Measurements from ENCODE around the gene PDPK1.

DNA sequence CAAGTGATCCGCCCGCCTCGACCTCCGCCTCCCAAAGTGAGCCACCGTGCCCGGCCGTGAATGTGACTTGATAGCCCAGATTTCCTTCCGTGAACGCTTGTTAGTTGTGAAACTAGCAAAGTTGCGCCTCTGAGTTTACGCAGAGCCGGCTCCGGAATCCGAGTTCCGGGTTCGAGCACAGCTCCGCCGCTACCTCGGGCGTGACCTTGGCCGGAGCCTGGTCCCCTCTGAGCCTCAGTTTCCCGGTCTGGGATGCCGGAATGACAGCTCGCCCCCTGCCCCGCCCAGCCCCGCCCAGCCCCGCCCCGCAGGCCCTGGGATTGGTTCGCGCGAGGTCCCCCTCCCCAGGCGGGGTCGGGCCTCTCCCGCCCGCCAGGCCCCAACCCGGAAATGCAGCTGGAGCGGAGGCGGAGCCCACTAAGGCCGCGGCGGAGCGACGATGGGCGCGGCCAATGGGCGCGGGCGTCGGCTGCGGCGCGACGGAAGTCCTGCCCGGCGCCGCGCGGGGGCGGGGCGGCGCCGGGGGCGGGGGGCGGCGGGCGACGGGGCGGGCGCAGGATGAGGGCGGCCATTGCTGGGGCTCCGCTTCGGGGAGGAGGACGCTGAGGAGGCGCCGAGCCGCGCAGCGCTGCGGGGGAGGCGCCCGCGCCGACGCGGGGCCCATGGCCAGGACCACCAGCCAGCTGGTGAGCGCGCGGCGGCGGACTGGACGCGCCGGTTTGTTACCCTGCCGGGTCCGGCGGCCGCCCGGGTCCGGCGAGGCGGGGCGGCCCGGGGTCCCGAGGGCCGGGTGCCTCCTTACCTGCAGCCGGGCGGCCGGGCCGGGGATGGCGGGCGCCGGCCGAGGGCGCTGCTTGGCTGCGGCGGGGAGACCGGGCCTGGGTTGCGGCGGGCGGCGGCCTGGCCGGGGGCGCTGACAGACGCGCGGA is at the start of gene PDPK1:
- TF ChIP-seq, protein P1, sequence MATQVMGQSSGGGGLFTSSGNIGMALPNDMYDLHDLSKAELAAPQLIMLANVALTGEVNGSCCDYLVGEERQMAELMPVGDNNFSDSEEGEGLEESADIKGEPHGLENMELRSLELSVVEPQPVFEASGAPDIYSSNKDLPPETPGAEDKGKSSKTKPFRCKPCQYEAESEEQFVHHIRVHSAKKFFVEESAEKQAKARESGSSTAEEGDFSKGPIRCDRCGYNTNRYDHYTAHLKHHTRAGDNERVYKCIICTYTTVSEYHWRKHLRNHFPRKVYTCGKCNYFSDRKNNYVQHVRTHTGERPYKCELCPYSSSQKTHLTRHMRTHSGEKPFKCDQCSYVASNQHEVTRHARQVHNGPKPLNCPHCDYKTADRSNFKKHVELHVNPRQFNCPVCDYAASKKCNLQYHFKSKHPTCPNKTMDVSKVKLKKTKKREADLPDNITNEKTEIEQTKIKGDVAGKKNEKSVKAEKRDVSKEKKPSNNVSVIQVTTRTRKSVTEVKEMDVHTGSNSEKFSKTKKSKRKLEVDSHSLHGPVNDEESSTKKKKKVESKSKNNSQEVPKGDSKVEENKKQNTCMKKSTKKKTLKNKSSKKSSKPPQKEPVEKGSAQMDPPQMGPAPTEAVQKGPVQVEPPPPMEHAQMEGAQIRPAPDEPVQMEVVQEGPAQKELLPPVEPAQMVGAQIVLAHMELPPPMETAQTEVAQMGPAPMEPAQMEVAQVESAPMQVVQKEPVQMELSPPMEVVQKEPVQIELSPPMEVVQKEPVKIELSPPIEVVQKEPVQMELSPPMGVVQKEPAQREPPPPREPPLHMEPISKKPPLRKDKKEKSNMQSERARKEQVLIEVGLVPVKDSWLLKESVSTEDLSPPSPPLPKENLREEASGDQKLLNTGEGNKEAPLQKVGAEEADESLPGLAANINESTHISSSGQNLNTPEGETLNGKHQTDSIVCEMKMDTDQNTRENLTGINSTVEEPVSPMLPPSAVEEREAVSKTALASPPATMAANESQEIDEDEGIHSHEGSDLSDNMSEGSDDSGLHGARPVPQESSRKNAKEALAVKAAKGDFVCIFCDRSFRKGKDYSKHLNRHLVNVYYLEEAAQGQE (IDR thresholded peaks at IDR 0.05; ENCODE audit: low read depth), result no peak
- TF ChIP-seq CEBPB (IDR thresholded peaks at IDR 0.05) (no peak), YY1 (IDR thresholded peaks at IDR 0.05; ENCODE audit: low read depth) (peak; percentile 86), FOXM1 (IDR thresholded peaks at IDR 0.05; ENCODE audit: borderline replicate concordance, low read depth) (no peak), TCF12 (IDR thresholded peaks at IDR 0.05; ENCODE audit: low read depth) (no peak), TAF1 (IDR thresholded peaks at IDR 0.05; ENCODE audit: low read depth) (peak; percentile 15; the same call in 1 of the 2 replicates), RAD21 (IDR thresholded peaks at IDR 0.05; ENCODE audit: low read depth) (no peak)
- TF ChIP-seq, protein P2, sequence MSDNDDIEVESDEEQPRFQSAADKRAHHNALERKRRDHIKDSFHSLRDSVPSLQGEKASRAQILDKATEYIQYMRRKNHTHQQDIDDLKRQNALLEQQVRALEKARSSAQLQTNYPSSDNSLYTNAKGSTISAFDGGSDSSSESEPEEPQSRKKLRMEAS (IDR thresholded peaks at IDR 0.05), result no peak
